Thyroid gland (tissue), 4 donors: ENCODE measurements around the gene ZC3H12A.

Source experiments
- POLR2A ChIP-seq, 2 donors: fragments of 450-650 bp; IDR thresholded peaks; one replicate each; pipeline ENCODE4 v1.6.1; 2017; ENCODE audit warnings: antibody characterized with exemption in 2 of 2, mild to moderate bottlenecking in 2 of 2, moderate library complexity in 1 of 2
- TF ChIP-seq, protein P1 (sequence below), 6 experiments: fragments of 200-600 bp in 3 of 6; fragments of 450-650 bp in 3 of 6; sonication (generic) in 3 of 6; IDR thresholded peaks; one replicate each; pipeline ENCODE4 v1.5.1; 2016 to 2019; ENCODE audit warnings: antibody characterized with exemption in 6 of 6, mild to moderate bottlenecking in 2 of 6, inconsistent platforms in 1 of 6, moderate library complexity in 1 of 6

DNA sequence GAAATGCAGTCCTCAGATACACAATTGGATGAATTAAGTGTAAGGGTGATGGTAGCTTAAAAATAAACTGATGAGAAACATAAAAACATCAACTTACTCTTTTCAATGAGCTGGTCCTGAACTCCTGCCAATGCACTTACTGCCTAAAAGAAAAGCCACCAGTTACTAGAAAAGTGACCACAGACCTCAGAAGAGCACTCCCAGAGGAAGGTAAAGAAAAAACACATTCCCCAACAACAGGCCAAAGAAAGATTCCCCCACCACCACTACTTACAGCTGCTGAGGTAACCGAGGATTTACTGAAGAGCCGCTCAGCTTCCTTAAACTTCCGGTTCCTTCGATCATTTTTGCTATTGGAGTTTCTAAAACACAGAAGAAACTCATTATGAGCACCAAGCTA lies 34.8 kb downstream of the ZC3H12A start:
- no peak for TF ChIP-seq POLR2A (IDR thresholded peaks at IDR 0.05)
- TF ChIP-seq, protein P1, sequence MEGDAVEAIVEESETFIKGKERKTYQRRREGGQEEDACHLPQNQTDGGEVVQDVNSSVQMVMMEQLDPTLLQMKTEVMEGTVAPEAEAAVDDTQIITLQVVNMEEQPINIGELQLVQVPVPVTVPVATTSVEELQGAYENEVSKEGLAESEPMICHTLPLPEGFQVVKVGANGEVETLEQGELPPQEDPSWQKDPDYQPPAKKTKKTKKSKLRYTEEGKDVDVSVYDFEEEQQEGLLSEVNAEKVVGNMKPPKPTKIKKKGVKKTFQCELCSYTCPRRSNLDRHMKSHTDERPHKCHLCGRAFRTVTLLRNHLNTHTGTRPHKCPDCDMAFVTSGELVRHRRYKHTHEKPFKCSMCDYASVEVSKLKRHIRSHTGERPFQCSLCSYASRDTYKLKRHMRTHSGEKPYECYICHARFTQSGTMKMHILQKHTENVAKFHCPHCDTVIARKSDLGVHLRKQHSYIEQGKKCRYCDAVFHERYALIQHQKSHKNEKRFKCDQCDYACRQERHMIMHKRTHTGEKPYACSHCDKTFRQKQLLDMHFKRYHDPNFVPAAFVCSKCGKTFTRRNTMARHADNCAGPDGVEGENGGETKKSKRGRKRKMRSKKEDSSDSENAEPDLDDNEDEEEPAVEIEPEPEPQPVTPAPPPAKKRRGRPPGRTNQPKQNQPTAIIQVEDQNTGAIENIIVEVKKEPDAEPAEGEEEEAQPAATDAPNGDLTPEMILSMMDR (IDR thresholded peaks at IDR 0.05) = no peak
